ENCODE data around the gene BARHL1.

DNA sequence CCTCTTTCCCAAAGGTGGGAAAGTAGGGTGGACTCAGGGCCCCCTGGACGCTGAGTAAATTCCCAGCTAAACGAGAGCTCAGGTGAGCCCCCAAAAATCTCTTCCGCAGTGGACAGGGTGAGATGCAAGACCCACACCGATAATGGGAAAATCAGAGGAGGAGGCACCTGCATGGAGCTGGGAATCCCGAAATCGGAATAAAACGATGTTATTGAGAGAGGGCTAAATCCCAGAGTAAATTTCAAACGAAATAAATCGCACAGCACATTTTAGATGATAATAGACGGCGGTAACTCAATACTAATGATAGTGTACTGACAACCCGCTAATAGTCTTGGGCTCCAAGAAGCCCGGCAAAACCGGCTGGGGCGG is 3.0 kb upstream of the BARHL1 start:
- TF ChIP-seq, protein P1, sequence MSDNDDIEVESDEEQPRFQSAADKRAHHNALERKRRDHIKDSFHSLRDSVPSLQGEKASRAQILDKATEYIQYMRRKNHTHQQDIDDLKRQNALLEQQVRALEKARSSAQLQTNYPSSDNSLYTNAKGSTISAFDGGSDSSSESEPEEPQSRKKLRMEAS (IDR thresholded peaks at IDR 0.05; ENCODE audit: insufficient read depth, insufficient read length): no peak
- TF ChIP-seq POLR2A (IDR thresholded peaks at IDR 0.05; ENCODE audit: low read depth, low read length) (no peak), CTCF (IDR thresholded peaks at IDR 0.05; ENCODE audit: extremely low read depth in 1 of 2, insufficient read depth in 1 of 2, low read depth in 1 of 2, low read length in 2 of 2) (no peak), EZH2 (IDR thresholded peaks at IDR 0.05; ENCODE audit: borderline replicate concordance, low read depth, low read length, severe bottlenecking) (no peak), POLR2AphosphoS5 (IDR thresholded peaks at IDR 0.05; ENCODE audit: insufficient read depth, low read depth, low read length) (no peak), MYC (IDR thresholded peaks at IDR 0.05; ENCODE audit: low read depth, low read length) (no peak), FOS (IDR thresholded peaks at IDR 0.05; ENCODE audit: borderline replicate concordance, insufficient read depth, low read length) (no peak)

Data from endothelial cell of umbilical vein (primary cell).